Heart left ventricle (tissue), 13 donors: ENCODE data around the gene OTP.

Source experiments
- CTCF ChIP-seq, 12 donors: fragments of 200-600 bp; sonication (generic) in 4 of 12; IDR thresholded peaks; one replicate each; pipeline versions ENCODE4 v1.5.0 to v1.8.0; 2018 to 2022; ENCODE audit warnings: antibody characterized with exemption in 12 of 12, mild to moderate bottlenecking in 5 of 12
- POLR2A ChIP-seq, 2 donors: fragments of 450-650 bp; IDR thresholded peaks; one replicate each; pipeline ENCODE4 v1.6.1; 2017; ENCODE audit warnings: antibody characterized with exemption in 2 of 2, mild to moderate bottlenecking in 2 of 2, moderate library complexity in 2 of 2
- donor health status: ischemic (EF 13 %, LVEDD 7.1; RV severe dilation, severe dysfunction).
- donor health status: DM: no; HTN: yes; CAD: no.
- donor health status: DM: no; HTN: no; CAD: no.
- donor health status: ischemic (EF 25% LVEDD 6.9; RV normal size, moderate dysfunction).
- donor health status: ischemic (EF 25% LVEDD 5.7; RV mildly dilated, moderate dysfunction).
- donor health status: ischemic (EF 35%, LVEDD 5.7; RV mildly dilated, moderate dysfunction).
- donor health status: nonischemic (EF 11% LVEDD 7.7; RV severe dilation, severe dysfunction).
- donor health status: DM: yes; HTN: yes; CAD: no.
- donor health status: PGD.
- donor health status: ischemic (EF 29% LVEDD 5.4; RV normal size, mild dysfunction).
- donor health status: nonischemic (EF 23%, LVEDD 6.1; RV moderate dilation, normal function).

- TF ChIP-seq CTCF (IDR thresholded peaks at IDR 0.05) (no peak), POLR2A (IDR thresholded peaks at IDR 0.05) (no peak)
Measured at GRCh38 chr5:77636641-77637169, 1.8 kb downstream of the OTP start.
